Skeletal muscle satellite cell (primary cell): ENCODE measurements around the gene PARD3.
"Not testable (repeated sequence)": the region's sequence is repeated elsewhere in the genome, so short reads cannot be mapped to it uniquely, and the experiment has no call there.

Experiments used
- H3K27me3 ChIP-seq: 2 replicates; pipeline ENCODE4 v1.7.0; 2013; ENCODE audit warnings: low read length; ENCODE audit not compliant: control insufficient read depth, insufficient read depth
- H3K36me3 ChIP-seq: 2 replicates; pipeline ENCODE4 v1.7.0; 2013; ENCODE audit warnings: mild to moderate bottlenecking, control low read depth, low read length; ENCODE audit not compliant: insufficient read depth
- H3K4me1 ChIP-seq: 2 replicates; pipeline ENCODE4 v1.7.0; 2013; ENCODE audit warnings: low read length; ENCODE audit not compliant: control insufficient read depth, insufficient read depth
- H3K4me2 ChIP-seq: 2 replicates; pipeline ENCODE4 v1.7.0; 2013; ENCODE audit warnings: mild to moderate bottlenecking, low read length
- H3K4me3 ChIP-seq: 2 replicates; pipeline ENCODE4 v1.7.0; 2013; ENCODE audit warnings: low read length
- H3K9ac ChIP-seq: 2 replicates; pipeline ENCODE4 v1.7.0; 2013; ENCODE audit warnings: mild to moderate bottlenecking, low read depth, low read length, moderate library complexity
- H3K9me3 ChIP-seq: replicated peaks from 2 replicates; pipeline ENCODE4 v1.7.0; 2013; ENCODE audit warnings: mild to moderate bottlenecking, control low read depth, low read length

PARD3 gene

DNA sequence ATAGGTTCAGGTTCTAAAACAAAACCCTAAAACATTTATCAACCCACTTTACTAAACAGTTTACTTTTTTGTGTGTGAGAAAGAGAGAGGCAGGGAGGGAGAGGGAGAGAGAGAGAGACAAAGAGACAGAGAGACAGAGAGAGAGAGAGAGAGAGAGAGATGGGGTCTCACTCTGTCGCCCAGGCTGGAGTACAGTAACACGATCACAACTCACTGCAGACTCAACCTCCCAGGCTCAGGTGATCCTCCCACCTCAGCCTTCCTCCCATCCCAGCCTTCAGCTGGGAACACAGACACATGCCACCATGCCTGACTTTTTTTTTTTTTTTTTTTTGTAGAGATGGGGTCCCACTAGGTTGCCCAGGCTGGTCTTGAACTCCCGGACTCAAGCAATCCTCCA lies 52.9 kb downstream of the PARD3 start:
- Histone ChIP-seq H3K9ac (no peak overlapping the region), H3K4me3 (no peak overlapping the region), H3K4me1 (peaks cover 23% of the 10 kb centered on the region), H3K4me2 (no peak overlapping the region), H3K9me3 (no peaks in the 10 kb centered on the region), H3K36me3 (no peaks in the 10 kb centered on the region), H3K27me3 (no peaks in the 10 kb centered on the region)

- H3K36me3 ChIP-seq, result no peaks in the 10 kb centered on the region
- peaks cover 23% of the 10 kb centered on the region for H3K4me1 ChIP-seq
- no peak overlapping the region for H3K9ac ChIP-seq
- no peaks in the 10 kb centered on the region for H3K9me3 ChIP-seq
- no peak overlapping the region for H3K4me2 ChIP-seq
- H3K4me3 ChIP-seq, result no peak overlapping the region
- H3K27me3 ChIP-seq, result no peaks in the 10 kb centered on the region
These were observed 53.6 kb downstream of the PARD3 start for GRCh38 chr10:34761453-34761852.

DNA sequence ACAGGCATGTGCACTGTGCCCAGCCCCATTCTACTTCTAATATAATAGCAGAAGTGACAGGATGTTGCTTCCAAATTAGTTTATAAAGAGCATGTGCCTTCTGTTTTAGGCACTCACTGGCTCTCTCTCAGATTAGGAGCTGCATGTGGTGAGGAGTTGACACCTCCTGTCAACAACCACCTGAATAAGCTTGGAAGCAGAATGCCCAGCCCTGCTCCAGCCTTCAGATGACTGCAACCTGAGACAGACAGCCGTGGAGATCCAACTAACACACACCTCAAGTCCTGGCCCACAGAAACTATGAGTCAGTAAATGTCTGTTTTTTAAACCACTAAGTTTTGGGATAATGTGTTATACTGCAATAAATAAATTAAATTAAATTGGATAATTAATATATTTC lies 54.5 kb downstream of the PARD3 start:
- Histone ChIP-seq H3K9ac (no peak overlapping the region), H3K36me3 (no peaks in the 10 kb centered on the region), H3K27me3 (no peaks in the 10 kb centered on the region), H3K9me3 (no peaks in the 10 kb centered on the region), H3K4me1 (peaks cover 23% of the 10 kb centered on the region), H3K4me3 (no peak overlapping the region), H3K4me2 (no peak overlapping the region)

GRCh38 chr10:34759837-34760215 lies 55.3 kb downstream of the PARD3 start:
- no peaks in the 10 kb centered on the region for H3K36me3 ChIP-seq

GRCh38 chr10:34759161-34759836 lies 55.8 kb downstream of the PARD3 start:
- Histone ChIP-seq H3K4me3 (no peak overlapping the region), H3K36me3 (no peaks in the 10 kb centered on the region), H3K9me3 (no peaks in the 10 kb centered on the region), H3K4me1 (peaks cover 23% of the 10 kb centered on the region), H3K4me2 (no peak overlapping the region), H3K27me3 (no peaks in the 10 kb centered on the region), H3K9ac (no peak overlapping the region)

More at GRCh38 chr10:34759837-34760215, 55.3 kb downstream of the PARD3 start:
- Histone ChIP-seq H3K9me3 (no peaks in the 10 kb centered on the region), H3K9ac (no peak overlapping the region), H3K27me3 (no peaks in the 10 kb centered on the region), H3K4me2 (no peak overlapping the region), H3K4me1 (peaks cover 23% of the 10 kb centered on the region), H3K4me3 (no peak overlapping the region)

GRCh38 chr10:34758447-34758996 lies 56.6 kb downstream of the PARD3 start:
- Histone ChIP-seq H3K4me2 (peak overlapping the region; percentile 48), H3K36me3 (no peaks in the 10 kb centered on the region), H3K4me3 (no peak overlapping the region), H3K27me3 (no peaks in the 10 kb centered on the region), H3K9ac (no peak overlapping the region), H3K9me3 (no peaks in the 10 kb centered on the region), H3K4me1 (peaks cover 23% of the 10 kb centered on the region)

- Histone ChIP-seq H3K27me3 (no peaks in the 10 kb centered on the region), H3K4me3 (no peak overlapping the region), H3K4me2 (peak overlapping the region; percentile 2), H3K9me3 (no peaks in the 10 kb centered on the region), H3K9ac (no peak overlapping the region), H3K36me3 (no peaks in the 10 kb centered on the region), H3K4me1 (peaks cover 23% of the 10 kb centered on the region)
These were observed 57.2 kb downstream of the PARD3 start for GRCh38 chr10:34757933-34758332.

DNA sequence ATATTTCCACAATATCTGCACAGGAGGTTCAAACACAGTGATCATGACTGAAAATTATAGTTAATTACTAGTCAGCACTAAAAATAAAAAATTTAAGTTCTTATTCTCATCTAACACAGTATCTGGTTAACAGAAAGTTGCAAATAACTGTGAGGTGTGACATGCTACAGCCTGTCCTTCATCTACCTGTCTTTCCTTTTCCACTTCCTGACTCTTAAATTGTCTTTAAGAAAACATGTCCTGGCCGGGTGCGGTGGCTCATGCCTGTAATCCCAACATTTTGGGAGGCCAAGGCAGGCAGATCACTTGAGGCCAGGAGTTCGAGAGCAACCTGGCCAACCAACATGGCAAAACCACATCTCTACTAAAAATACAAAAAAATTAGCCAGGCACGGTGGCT lies 57.9 kb downstream of the PARD3 start:
- H3K9ac ChIP-seq, H3K4me3 ChIP-seq, H3K4me2 ChIP-seq, H3K36me3 ChIP-seq, H3K27me3 ChIP-seq, H3K9me3 ChIP-seq: not testable (repeated sequence)
- H3K4me1 ChIP-seq, result peaks cover 23% of the 10 kb centered on the region

GRCh38 chr10:34756584-34756983 lies 58.5 kb downstream of the PARD3 start:
- H3K9me3 ChIP-seq, result no peaks in the 10 kb centered on the region

DNA sequence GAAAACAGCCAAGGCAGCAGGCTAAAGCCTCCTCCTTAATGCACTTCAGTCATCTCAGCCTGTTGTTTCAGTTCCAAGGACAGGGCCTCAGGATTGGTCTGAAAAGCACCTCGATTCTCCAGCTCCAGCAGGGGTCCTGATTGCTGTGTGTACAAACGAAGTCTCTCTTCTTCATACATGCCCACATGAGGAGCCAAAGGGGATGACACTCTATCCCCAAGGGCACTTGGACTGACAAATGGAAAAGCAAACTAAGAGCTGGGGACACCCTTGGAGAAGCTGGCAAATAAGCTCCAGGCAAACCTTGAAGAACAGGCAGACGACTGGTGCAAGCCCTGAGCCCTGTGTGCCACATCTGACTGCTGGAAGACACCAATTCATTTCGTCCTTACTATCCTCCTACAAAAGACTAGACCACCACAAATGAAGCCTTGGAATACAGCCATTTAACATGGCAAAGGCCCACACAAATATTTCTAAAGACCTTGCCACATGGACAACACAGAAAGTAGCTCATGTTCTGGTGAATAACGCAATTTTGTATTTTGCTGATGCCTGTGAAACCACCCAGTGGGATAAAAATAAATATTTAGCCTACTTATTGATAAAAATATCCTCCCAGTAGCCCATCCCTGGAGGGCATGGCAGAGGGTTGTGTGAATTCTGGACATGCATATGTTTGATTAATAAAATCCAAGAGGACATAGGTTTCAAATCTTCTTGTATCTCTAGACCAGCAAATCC lies 61.9 kb downstream of the PARD3 start:
- H3K9me3 ChIP-seq, result no peaks in the 10 kb centered on the region
- H3K36me3 ChIP-seq, result no peaks in the 10 kb centered on the region
- H3K4me1 ChIP-seq, result peaks cover 6% of the 10 kb centered on the region
- no peak overlapping the region for H3K4me2 ChIP-seq
- no peak overlapping the region for H3K4me3 ChIP-seq
- no peaks in the 10 kb centered on the region for H3K27me3 ChIP-seq
- no peak overlapping the region for H3K9ac ChIP-seq

More at GRCh38 chr10:34756584-34756983, 58.5 kb downstream of the PARD3 start:
- Histone ChIP-seq H3K9ac (no peak overlapping the region), H3K27me3 (no peaks in the 10 kb centered on the region), H3K36me3 (no peaks in the 10 kb centered on the region), H3K4me2 (no peak overlapping the region), H3K4me1 (peaks cover 22% of the 10 kb centered on the region), H3K4me3 (no peak overlapping the region)

DNA sequence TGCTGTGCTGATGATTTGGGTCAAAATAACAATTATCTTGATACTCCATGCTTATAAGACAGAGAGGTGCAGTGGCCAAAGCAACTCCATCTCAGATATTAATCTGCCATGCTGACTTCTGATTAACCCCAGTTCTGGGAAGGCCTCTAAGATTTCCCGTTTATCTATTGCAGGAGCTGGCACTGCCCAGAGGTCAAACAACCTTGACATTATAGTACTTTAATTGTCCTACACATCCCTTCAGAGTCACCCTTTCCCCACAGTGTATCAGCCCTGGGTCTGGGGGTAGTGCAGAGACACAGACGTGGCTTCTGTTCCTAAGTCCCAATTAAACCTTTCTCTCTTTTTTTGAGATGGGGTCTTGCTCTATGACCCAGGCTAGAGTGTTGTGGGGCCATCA lies 63.8 kb downstream of the PARD3 start:
- Histone ChIP-seq H3K9me3 (no peaks in the 10 kb centered on the region), H3K4me2 (no peak overlapping the region), H3K36me3 (no peaks in the 10 kb centered on the region), H3K4me3 (no peak overlapping the region), H3K4me1 (no peaks in the 10 kb centered on the region), H3K9ac (no peak overlapping the region), H3K27me3 (no peaks in the 10 kb centered on the region)

GRCh38 chr10:34750795-34751194 lies 64.3 kb downstream of the PARD3 start:
- not testable (repeated sequence) for H3K9me3 ChIP-seq, H3K9ac ChIP-seq, H3K27me3 ChIP-seq, H3K4me1 ChIP-seq, H3K4me3 ChIP-seq, H3K4me2 ChIP-seq, H3K36me3 ChIP-seq
